WERI-Rb-1 (cell line): Measurements from ENCODE around the gene SLC18A3.

Experiments used
- DNase-seq: peaks from one replicate; pipeline ENCODE4 v3.0.0-alpha.2; 2020
- H3K27ac ChIP-seq: fragments of 250-450 bp; sonication (Bioruptor Pico); 2 replicates; pipeline ENCODE4 v1.5.1; 2020; ENCODE audit warnings: mild to moderate bottlenecking, moderate library complexity
- H3K27me3 ChIP-seq: fragments of 250-450 bp; sonication (Bioruptor Pico); 2 replicates; pipeline ENCODE4 v1.5.1; 2021; ENCODE audit warnings: mild to moderate bottlenecking, low read depth, moderate library complexity; ENCODE audit not compliant: insufficient read depth, severe bottlenecking
- H3K36me3 ChIP-seq: fragments of 250-450 bp; sonication (Bioruptor Pico); 2 replicates; pipeline ENCODE4 v1.5.1; 2020; ENCODE audit warnings: mild to moderate bottlenecking, moderate library complexity
- H3K4me3 ChIP-seq: 2 replicates; pipeline ENCODE4 v1.5.1; 2011; ENCODE audit warnings: low read depth, mild to moderate bottlenecking, control low read depth, low read length
- H3K9me3 ChIP-seq: fragments of 250-450 bp; sonication (Bioruptor Pico); 2 replicates; pipeline ENCODE4 v1.5.1; 2021; ENCODE audit warnings: mild to moderate bottlenecking, moderate library complexity; ENCODE audit not compliant: severe bottlenecking
- CTCF ChIP-seq: IDR thresholded peaks from 2 replicates; pipeline ENCODE4 v1.5.1; 2011; ENCODE audit warnings: low read depth, mild to moderate bottlenecking, control low read depth, inconsistent platforms, low read length

SLC18A3 gene

GRCh38 chr10:49578392-49578791, 31.7 kb upstream of the SLC18A3 start:
- no peak for DNase-seq
- no peaks in the 10 kb centered on the region for H3K36me3 ChIP-seq
- no peak overlapping the region for H3K4me3 ChIP-seq
- H3K27me3 ChIP-seq = no peaks in the 10 kb centered on the region
- H3K27ac ChIP-seq = no peak overlapping the region
- no peaks in the 10 kb centered on the region for H3K9me3 ChIP-seq
- no peak for TF ChIP-seq CTCF

- Histone ChIP-seq H3K9me3 (no peaks in the 10 kb centered on the region), H3K27me3 (no peaks in the 10 kb centered on the region), H3K4me3 (no peak overlapping the region), H3K36me3 (no peaks in the 10 kb centered on the region), H3K27ac (no peak overlapping the region)
- no peak for DNase-seq
- TF ChIP-seq CTCF = no peak
Measured at GRCh38 chr10:49579621-49580020, 30.5 kb upstream of the SLC18A3 start.

- H3K27me3 ChIP-seq = no peaks in the 10 kb centered on the region
- H3K4me3 ChIP-seq = no peak overlapping the region
- H3K27ac ChIP-seq = no peak overlapping the region
- no peak for TF ChIP-seq CTCF
- no peaks in the 10 kb centered on the region for H3K9me3 ChIP-seq
- DNase-seq = no peak
- H3K36me3 ChIP-seq = no peaks in the 10 kb centered on the region
Measured at GRCh38 chr10:49585387-49585786, 24.7 kb upstream of the SLC18A3 start.

- no peak overlapping the region for H3K4me3 ChIP-seq
- no peak for TF ChIP-seq CTCF
Measured at GRCh38 chr10:49587981-49588380, 22.1 kb upstream of the SLC18A3 start.

GRCh38 chr10:49592726-49593563, 17.2 kb upstream of the SLC18A3 start:
- H3K27ac ChIP-seq = no peak overlapping the region
- DNase-seq = peak; percentile 55
- peak; percentile 72 for TF ChIP-seq CTCF
- no peaks in the 10 kb centered on the region for H3K36me3 ChIP-seq
- no peak overlapping the region for H3K4me3 ChIP-seq
- H3K9me3 ChIP-seq = no peaks in the 10 kb centered on the region
- H3K27me3 ChIP-seq = no peaks in the 10 kb centered on the region

More at GRCh38 chr10:49587981-49588380, 22.1 kb upstream of the SLC18A3 start:
- H3K36me3 ChIP-seq = no peaks in the 10 kb centered on the region
- H3K27ac ChIP-seq = no peak overlapping the region
- DNase-seq = no peak
- no peaks in the 10 kb centered on the region for H3K27me3 ChIP-seq
- H3K9me3 ChIP-seq = no peaks in the 10 kb centered on the region

- Histone ChIP-seq H3K27ac (no peak overlapping the region), H3K36me3 (no peaks in the 10 kb centered on the region), H3K27me3 (no peaks in the 10 kb centered on the region), H3K9me3 (no peaks in the 10 kb centered on the region), H3K4me3 (no peak overlapping the region)
- no peak for DNase-seq
- TF ChIP-seq CTCF = no peak
Measured at GRCh38 chr10:49593564-49593875, 16.6 kb upstream of the SLC18A3 start.
